Measurements from ENCODE around the gene IFIT5. TPM values are rescaled to one million over a fixed set of nuclear protein-coding genes. Genes with fewer than 3 reads are reported as not detected.
A peak's percentile ranks its signal among the peaks of the same experiment; 100 is the strongest.
"Not testable (repeated sequence)": the region's sequence is repeated elsewhere in the genome, so short reads cannot be mapped to it uniquely, and the experiment has no call there.

The IFIT5 gene
- total RNA-seq, 4 donors from 2014 or later = 16.2 to 25.3 (median 21.9) TPM

GRCh38 chr10:89389254-89389653 is 25.1 kb upstream of the IFIT5 start:
- Histone ChIP-seq H3K4me3 (no peak overlapping the region), H3K27me3 (no peaks in the 10 kb centered on the region), H3K27ac (peak overlapping the region in 3 of 4 donors; percentile 1 to 58 (median 32)), H3K36me3 (no peaks in the 10 kb centered on the region), H3K4me1 (peaks cover 0 to 41% (median 14%) of the 10 kb centered on the region in 4 donors), H3K9me3 (no peaks in the 10 kb centered on the region)
- peak; percentile 43 to 73 (median 51) for TF ChIP-seq CTCF (IDR thresholded peaks at IDR 0.05)
- no peak for TF ChIP-seq POLR2A (IDR thresholded peaks at IDR 0.05)
- DNase-seq (ENCODE audit: low spot score in 2 of 2) = no peak
- 32 to 39% methylated on average over 1 of the region's 1 CpG for WGBS, 2 donors

GRCh38 chr10:89390476-89391225 is 23.7 kb upstream of the IFIT5 start:
- TF ChIP-seq POLR2A (IDR thresholded peaks at IDR 0.05) (no peak), CTCF (IDR thresholded peaks at IDR 0.05) (no peak), EP300 (IDR thresholded peaks at IDR 0.05) (no peak)
- H3K27ac ChIP-seq = peak overlapping the region in 3 of 4 donors; percentile 42 to 93 (median 93)
- no peaks in the 10 kb centered on the region for H3K27me3 ChIP-seq
- 77 to 81% methylated on average over 5 of the region's 5 CpGs for WGBS, 2 donors
- DNase-seq (ENCODE audit: low spot score in 2 of 2) = no peak
- H3K9me3 ChIP-seq = no peaks in the 10 kb centered on the region
- no peaks in the 10 kb centered on the region for H3K36me3 ChIP-seq
- no peak overlapping the region for H3K4me3 ChIP-seq
- peaks cover 0 to 55% (median 16%) of the 10 kb centered on the region in 4 donors for H3K4me1 ChIP-seq

- peak overlapping the region; percentile 43 to 93 (median 82) for H3K27ac ChIP-seq
- DNase-seq (ENCODE audit: low spot score in 2 of 2); H3K36me3 ChIP-seq; H3K9me3 ChIP-seq; H3K4me3 ChIP-seq; H3K27me3 ChIP-seq: not testable (repeated sequence)
- H3K4me1 ChIP-seq = peaks cover 0 to 56% (median 16%) of the 10 kb centered on the region in 4 donors
- WGBS, 2 donors = 89 to 92% methylated on average over 4 of the region's 4 CpGs
Observed at GRCh38 chr10:89391226-89391576, 23.2 kb upstream of the IFIT5 start.

- H3K4me1 ChIP-seq = peaks cover 0 to 56% (median 16%) of the 10 kb centered on the region in 4 donors
- peak in 1 of 2 donors; percentile 73 for DNase-seq (ENCODE audit: low spot score in 2 of 2)
- H3K9me3 ChIP-seq = no peaks in the 10 kb centered on the region
- peak within 1 kb of the TSS; percentile 33 to 68 (median 48) for H3K4me3 ChIP-seq
- 1 to 2% methylated on average over 8 of the region's 8 CpGs for WGBS, 2 donors
- H3K36me3 ChIP-seq = peaks cover 0 to 10% (median 0%) of the 10 kb centered on the region in 3 donors
- peak within 1 kb of the TSS; percentile 65 to 93 (median 82) for H3K27ac ChIP-seq
- no peaks in the 10 kb centered on the region for H3K27me3 ChIP-seq
- TF ChIP-seq EP300 (IDR thresholded peaks at IDR 0.05) (peak in 1 of 2 donors; percentile 90), POLR2A (IDR thresholded peaks at IDR 0.05) (peak in 1 of 2 donors; percentile 60), CTCF (IDR thresholded peaks at IDR 0.05) (no peak)
Observed at GRCh38 chr10:89391907-89392756, 22.2 kb upstream of the IFIT5 start, which contains the start of gene IFIT1. IFIT1 (plus strand) TSS chr10:89392623; CDS start chr10:89392713, 90 bp downstream.

- peaks cover 0 to 6% (median 0%) of the 10 kb centered on the region in 4 donors for H3K9me3 ChIP-seq
- TF ChIP-seq EP300 (IDR thresholded peaks at IDR 0.05) (peak in 1 of 2 donors; percentile 62), POLR2A (IDR thresholded peaks at IDR 0.05) (no peak), CTCF (IDR thresholded peaks at IDR 0.05) (no peak)
- peak overlapping the region; percentile 33 to 68 (median 48) for H3K4me3 ChIP-seq
- WGBS, 2 donors = 10 to 11% methylated on average over 2 of the region's 2 CpGs
- DNase-seq (ENCODE audit: low spot score in 2 of 2) = peak in 1 of 2 donors; percentile 53
- peaks cover 0 to 60% (median 16%) of the 10 kb centered on the region in 4 donors for H3K4me1 ChIP-seq
- H3K27me3 ChIP-seq = no peaks in the 10 kb centered on the region
- H3K36me3 ChIP-seq = peaks cover 0 to 10% (median 0%) of the 10 kb centered on the region in 3 donors
- peak overlapping the region; percentile 38 to 93 (median 82) for H3K27ac ChIP-seq
Observed at GRCh38 chr10:89392974-89393373, 21.4 kb upstream of the IFIT5 start.

Data from tibial nerve (tissue), 4 donors.